Mucosa of descending colon (tissue), 3 donors: ENCODE measurements around the gene LAMA2. TPM values are rescaled to one million over a fixed set of nuclear protein-coding genes. Genes with fewer than 3 reads are reported as not detected.
A peak's percentile ranks its signal among the peaks of the same experiment; 100 is the strongest.

Experiments used
- ATAC-seq: fragments of 200-7000 bp; cut with Tn5 transposase; one replicate; pipeline ENCODE4 v1.9.1; 2020; ENCODE audit warnings: mild to moderate bottlenecking, moderate library complexity
- DNase-seq, 3 donors: peaks; one replicate each; pipeline ENCODE4 v3.0.0-alpha.2; 2020
- H3K36me3 ChIP-seq: fragments of 200-600 bp; one replicate; pipeline ENCODE4 v1.8.0; 2021; ENCODE audit warnings: low read depth, mild to moderate bottlenecking
- H3K4me1 ChIP-seq: fragments of 200-600 bp; one replicate; pipeline ENCODE4 v1.8.0; 2021; ENCODE audit warnings: low read depth, mild to moderate bottlenecking
- H3K4me3 ChIP-seq: fragments of 200-600 bp; one replicate; pipeline ENCODE4 v1.8.0; 2021; ENCODE audit warnings: mild to moderate bottlenecking
- H3K9me3 ChIP-seq: fragments of 200-600 bp; one replicate; pipeline ENCODE4 v1.8.0; 2021; ENCODE audit warnings: mild to moderate bottlenecking
- intact Hi-C, 2 donors: fragments of 100-400 bp; cut with DNase I in 1 of 2; cut with micrococcal nuclease in 1 of 2; formaldehyde crosslinking; loops; one replicate each; pipeline versions ENCODE4 v1.11.0 to v1.11.1; 2022; cut with DNase I, micrococcal nuclease
- total RNA-seq, 3 donors: library from RNA; stranded (reverse); fragmentation: NEBNext Ultra II Directional in 2 of 3; extraction: Animal tissue kit (Norgen Biotek cat#: 25700) in 2 of 3; gene quantifications; one replicate each; pipeline versions ENCODE4 v1.2.1 to v1.2.4, GENCODE V29; 2021 to 2023
- TF ChIP-seq, protein P1 (sequence below): fragments of 200-600 bp; IDR thresholded peaks from one replicate; pipeline ENCODE4 v1.8.0; 2022; ENCODE audit warnings: antibody characterized with exemption, mild to moderate bottlenecking
- donor health status: DM: no; HTN: no; CAD: no; lungs with moderate emphysema.
- donor health status: DM: no; HTN: no; CAD: no.
- donor health status: DM: no; HTN: yes; CAD: no.

LAMA2 gene
- total RNA-seq, 3 donors from 2014 or later = 3.6 to 29.4 (median 18.4) TPM

DNA sequence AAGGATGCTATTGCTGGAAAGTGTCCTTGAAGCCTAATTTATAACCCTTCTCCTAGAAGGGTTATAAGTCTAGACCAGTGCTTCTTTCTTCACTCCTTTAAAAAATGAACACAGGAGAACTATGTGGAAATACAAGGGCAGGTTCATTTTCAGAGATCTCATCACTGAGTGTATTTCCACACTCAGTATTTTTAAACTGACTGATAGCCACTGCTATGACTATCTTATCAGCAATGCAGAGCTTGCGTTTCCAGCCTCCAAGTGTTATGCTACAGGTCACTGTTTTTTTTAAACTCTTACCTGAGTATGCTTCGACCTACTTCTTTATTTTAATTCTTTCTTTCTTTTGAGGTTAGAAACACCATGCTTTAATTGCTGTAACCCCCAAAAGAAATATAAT lies 508.0 kb downstream of the LAMA2 start:
- Histone ChIP-seq H3K4me1 (no peaks in the 10 kb centered on the region), H3K36me3 (no peaks in the 10 kb centered on the region), H3K9me3 (no peaks in the 10 kb centered on the region), H3K4me3 (no peak overlapping the region)
- ATAC-seq (no peak), DNase-seq (no peak)
- TF ChIP-seq, protein P1, sequence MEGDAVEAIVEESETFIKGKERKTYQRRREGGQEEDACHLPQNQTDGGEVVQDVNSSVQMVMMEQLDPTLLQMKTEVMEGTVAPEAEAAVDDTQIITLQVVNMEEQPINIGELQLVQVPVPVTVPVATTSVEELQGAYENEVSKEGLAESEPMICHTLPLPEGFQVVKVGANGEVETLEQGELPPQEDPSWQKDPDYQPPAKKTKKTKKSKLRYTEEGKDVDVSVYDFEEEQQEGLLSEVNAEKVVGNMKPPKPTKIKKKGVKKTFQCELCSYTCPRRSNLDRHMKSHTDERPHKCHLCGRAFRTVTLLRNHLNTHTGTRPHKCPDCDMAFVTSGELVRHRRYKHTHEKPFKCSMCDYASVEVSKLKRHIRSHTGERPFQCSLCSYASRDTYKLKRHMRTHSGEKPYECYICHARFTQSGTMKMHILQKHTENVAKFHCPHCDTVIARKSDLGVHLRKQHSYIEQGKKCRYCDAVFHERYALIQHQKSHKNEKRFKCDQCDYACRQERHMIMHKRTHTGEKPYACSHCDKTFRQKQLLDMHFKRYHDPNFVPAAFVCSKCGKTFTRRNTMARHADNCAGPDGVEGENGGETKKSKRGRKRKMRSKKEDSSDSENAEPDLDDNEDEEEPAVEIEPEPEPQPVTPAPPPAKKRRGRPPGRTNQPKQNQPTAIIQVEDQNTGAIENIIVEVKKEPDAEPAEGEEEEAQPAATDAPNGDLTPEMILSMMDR = no peak
- intact Hi-C loops = no loop called here

DNA sequence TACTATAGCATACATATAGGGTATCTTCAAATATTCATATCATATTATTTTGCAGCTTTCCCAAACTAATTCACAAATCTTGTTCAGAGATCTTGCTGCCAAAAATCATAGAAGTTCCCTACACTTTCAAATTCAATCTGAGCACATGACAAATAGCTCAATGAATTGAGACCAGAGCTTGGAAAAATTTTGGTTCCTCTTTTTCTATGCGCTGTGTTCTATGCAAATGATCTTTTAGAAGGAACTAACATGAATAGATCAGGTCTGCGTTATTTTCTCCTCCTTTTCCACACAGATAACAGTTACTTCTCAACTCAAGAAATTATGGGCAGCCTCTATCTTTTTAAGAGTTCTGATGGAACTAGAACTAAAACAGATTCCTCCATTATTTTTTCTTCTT lies 510.7 kb downstream of the LAMA2 start:
- DNase-seq (no peak), ATAC-seq (no peak)
- TF ChIP-seq, protein P1 = no peak
- no peaks in the 10 kb centered on the region for H3K4me1 ChIP-seq
- intact Hi-C loops = no loop called here
- H3K36me3 ChIP-seq = no peaks in the 10 kb centered on the region
- no peaks in the 10 kb centered on the region for H3K9me3 ChIP-seq
- no peak overlapping the region for H3K4me3 ChIP-seq

DNA sequence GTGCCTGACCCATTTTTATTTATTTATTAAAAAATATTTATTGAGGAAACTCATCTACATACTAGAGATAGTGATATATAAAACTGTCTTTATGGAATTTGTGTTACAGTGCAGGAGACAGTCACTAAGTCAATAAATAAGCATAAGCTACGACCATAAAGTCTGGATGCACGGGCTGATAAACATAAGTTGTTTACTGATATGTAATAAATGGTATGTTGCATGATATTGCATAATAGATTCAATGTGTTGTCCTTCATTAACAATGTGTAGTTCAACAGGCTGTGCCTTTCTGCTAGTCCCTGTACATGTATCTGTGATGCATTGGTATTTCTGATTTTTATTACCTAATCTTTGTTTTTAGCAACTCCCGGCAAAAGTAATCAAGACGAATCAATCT lies 515.8 kb downstream of the LAMA2 start:
- TF ChIP-seq, protein P1 = no peak
- H3K36me3 ChIP-seq = no peaks in the 10 kb centered on the region
- DNase-seq (no peak), ATAC-seq (no peak)
- H3K4me3 ChIP-seq = no peak overlapping the region
- intact Hi-C loops = no loop called here
- H3K9me3 ChIP-seq = no peaks in the 10 kb centered on the region
- no peaks in the 10 kb centered on the region for H3K4me1 ChIP-seq

DNA sequence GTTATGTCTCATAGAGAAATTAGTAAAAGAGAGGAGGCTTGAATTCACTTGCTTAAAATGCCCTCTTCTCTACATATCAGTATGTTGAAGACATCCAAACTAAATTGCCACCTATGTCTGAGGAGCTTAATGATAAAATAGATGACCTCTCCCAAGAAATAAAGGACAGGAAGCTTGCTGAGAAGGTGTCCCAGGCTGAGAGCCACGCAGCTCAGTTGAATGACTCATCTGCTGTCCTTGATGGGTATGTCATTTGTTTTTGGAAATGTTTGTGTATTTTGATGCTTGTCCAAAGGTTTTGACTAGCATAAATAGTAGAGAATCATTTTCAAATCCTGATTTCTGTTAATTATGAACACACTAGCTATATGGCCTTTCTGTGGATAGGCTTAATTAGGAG lies 519.3 kb downstream of the LAMA2 start:
- no peaks in the 10 kb centered on the region for H3K36me3 ChIP-seq
- H3K9me3 ChIP-seq = no peaks in the 10 kb centered on the region
- DNase-seq (no peak), ATAC-seq (no peak)
- H3K4me3 ChIP-seq = no peak overlapping the region
- TF ChIP-seq, protein P1 = no peak
- H3K4me1 ChIP-seq = no peaks in the 10 kb centered on the region
- intact Hi-C loops = no loop called here

DNA sequence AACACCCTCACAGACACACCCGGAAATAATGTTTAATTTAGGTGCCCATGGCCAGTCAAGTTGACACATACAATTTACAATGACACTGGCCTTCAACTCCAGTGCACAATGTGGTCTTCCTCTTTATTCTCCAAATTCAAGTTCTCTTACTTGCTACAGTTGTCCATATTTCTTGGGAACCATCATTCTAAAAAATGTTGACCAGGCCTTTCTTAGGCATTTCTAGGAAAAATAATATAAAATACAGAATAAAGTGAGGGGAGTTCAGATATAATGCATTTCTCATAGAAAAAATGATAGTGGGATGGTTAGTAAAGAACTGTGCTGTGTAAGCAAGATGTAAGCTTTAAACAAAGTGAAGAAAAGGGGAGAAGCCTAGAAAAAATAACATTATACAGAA lies 528.2 kb downstream of the LAMA2 start:
- no peaks in the 10 kb centered on the region for H3K4me1 ChIP-seq
- ATAC-seq (no peak), DNase-seq (no peak)
- TF ChIP-seq, protein P1 = no peak
- no peaks in the 10 kb centered on the region for H3K36me3 ChIP-seq
- intact Hi-C loops = no loop called here
- no peak overlapping the region for H3K4me3 ChIP-seq
- no peaks in the 10 kb centered on the region for H3K9me3 ChIP-seq

DNA sequence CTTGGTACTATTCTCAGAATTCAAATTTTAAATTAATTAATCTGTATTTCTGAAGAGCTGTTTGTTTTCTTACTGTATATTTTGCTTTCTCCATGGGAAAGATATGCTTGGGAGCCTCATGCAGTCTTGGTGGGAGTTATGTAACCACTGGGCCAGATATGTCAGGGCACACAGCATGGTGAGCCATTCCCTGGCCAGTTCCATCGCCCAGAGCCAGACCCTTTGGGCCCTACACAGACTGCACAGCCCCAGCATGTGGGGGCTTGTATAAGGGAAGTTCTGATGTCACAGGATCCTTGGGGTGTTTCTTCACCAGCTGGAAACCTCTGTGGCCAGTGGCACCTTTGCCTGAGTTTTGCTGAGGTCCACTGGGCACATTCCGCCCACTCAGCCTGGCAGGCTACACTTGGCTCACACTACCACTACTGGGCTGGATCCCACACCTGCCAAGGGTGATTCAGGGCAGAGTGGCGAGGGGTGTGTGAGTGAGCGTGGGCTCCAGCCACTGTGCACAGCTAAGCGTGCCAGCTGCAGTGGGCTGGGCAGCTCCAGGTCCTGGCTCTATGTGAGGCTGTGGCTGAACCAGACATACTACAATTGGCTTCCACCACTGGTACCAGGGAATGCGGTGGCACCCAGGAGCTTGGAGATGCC lies 533.5 kb downstream of the LAMA2 start:
- no peak overlapping the region for H3K4me3 ChIP-seq
- ATAC-seq (peak; percentile 9), DNase-seq (no peak)
- H3K36me3 ChIP-seq = no peaks in the 10 kb centered on the region
- intact Hi-C loops = no loop called here
- TF ChIP-seq, protein P1 = no peak
- no peaks in the 10 kb centered on the region for H3K9me3 ChIP-seq
- H3K4me1 ChIP-seq = no peaks in the 10 kb centered on the region
